Parathyroid adenoma (tissue), 2 donors: ENCODE results near the gene SNHG17.

Experiments
- H2AFZ ChIP-seq: fragments of 300-600 bp; sonication (generic); one replicate; pipeline ENCODE4 v1.7.0; 2017; ENCODE audit warnings: antibody characterized with exemption, mild to moderate bottlenecking
- H3K27ac ChIP-seq: fragments of 300-600 bp; sonication (generic); one replicate; pipeline ENCODE4 v1.7.0; 2017
- H3K27me3 ChIP-seq: fragments of 300-600 bp; sonication (generic); one replicate; pipeline ENCODE4 v1.7.0; 2017; ENCODE audit warnings: low read length; ENCODE audit not compliant: control insufficient read depth, insufficient read depth
- H3K36me3 ChIP-seq: fragments of 300-600 bp; sonication (generic); one replicate; pipeline ENCODE4 v1.7.0; 2017; ENCODE audit warnings: low read length; ENCODE audit not compliant: control insufficient read depth, insufficient read depth
- H3K4me1 ChIP-seq: fragments of 300-600 bp; sonication (generic); one replicate; pipeline ENCODE4 v1.7.0; 2017; ENCODE audit warnings: control low read depth
- H3K4me2 ChIP-seq: fragments of 300-600 bp; sonication (generic); one replicate; pipeline ENCODE4 v1.7.0; 2017; ENCODE audit warnings: low read length
- H3K4me3 ChIP-seq: fragments of 300-600 bp; sonication (generic); one replicate; pipeline ENCODE4 v1.7.0; 2017; ENCODE audit warnings: low read depth, low read length
- H3K79me2 ChIP-seq: fragments of 300-600 bp; sonication (generic); one replicate; pipeline ENCODE4 v1.7.0; 2017; ENCODE audit warnings: control low read depth
- H3K9ac ChIP-seq: fragments of 300-600 bp; sonication (generic); one replicate; pipeline ENCODE4 v1.7.0; 2017; ENCODE audit warnings: mild to moderate bottlenecking
- H3K9me3 ChIP-seq: fragments of 300-600 bp; sonication (generic); one replicate; pipeline ENCODE4 v1.7.0; 2017; ENCODE audit warnings: low read length; ENCODE audit not compliant: control insufficient read depth
- TF ChIP-seq, protein P1 (sequence below): fragments of 300-600 bp; sonication (generic); IDR thresholded peaks from one replicate; pipeline ENCODE4 v1.7.0; 2017; ENCODE audit warnings: antibody characterized with exemption, mild to moderate bottlenecking
- donor health status: primary hyperparathyroidism.

Gene SNHG17

DNA sequence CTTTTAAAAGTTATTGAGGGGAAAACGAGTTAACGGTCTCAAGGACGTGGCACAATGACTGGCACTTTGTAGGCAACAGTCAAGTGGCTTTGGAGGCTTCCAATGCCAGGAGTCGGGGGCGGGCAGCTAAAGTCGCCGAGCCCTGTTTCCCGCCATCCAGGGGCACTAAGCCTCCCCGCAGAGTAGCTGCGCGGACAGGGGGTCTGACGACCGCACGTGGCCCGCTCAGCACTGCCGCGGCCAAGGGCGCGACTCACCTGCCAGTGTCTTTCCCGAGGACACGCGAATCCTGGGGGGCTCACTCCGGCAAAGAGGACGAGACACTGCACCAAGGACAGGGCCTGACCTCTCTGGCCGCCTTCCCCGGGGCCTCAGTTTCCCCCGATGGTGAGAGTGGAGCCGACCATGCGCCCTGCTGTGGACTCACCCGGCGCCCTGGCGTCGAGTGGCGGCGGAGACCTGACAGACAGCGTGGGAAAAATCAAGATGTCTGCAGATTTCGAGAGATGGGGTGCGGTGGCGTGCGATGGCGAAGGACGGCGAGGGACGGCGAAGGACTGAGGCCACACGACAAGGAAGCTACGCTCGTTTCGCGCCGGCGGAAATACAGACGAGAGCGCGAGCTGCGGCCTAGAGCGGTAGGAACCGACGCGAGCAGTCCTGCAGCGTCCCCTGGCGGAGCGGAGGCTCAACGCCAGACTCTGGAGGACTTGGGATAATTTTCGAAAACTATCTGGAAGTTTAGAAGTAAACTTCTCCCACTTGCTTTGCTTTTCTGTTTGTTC is at the start of gene SNHG17:
TSS of gene SNHG17 (minus strand) at position 559 of the 785 bp plus-strand sequence.
- no peaks in the 10 kb centered on the region for H3K4me1 ChIP-seq
- H3K36me3 ChIP-seq: no peaks in the 10 kb centered on the region
- peak within 1 kb of the TSS; percentile 90 for H3K4me2 ChIP-seq
- peak within 1 kb of the TSS; percentile 89 for H2AFZ ChIP-seq
- H3K4me3 ChIP-seq: peak within 1 kb of the TSS; percentile 74
- H3K27ac ChIP-seq: peak within 1 kb of the TSS; percentile 76
- no peaks in the 10 kb centered on the region for H3K9me3 ChIP-seq
- H3K27me3 ChIP-seq: no peaks in the 10 kb centered on the region
- TF ChIP-seq, protein P1, sequence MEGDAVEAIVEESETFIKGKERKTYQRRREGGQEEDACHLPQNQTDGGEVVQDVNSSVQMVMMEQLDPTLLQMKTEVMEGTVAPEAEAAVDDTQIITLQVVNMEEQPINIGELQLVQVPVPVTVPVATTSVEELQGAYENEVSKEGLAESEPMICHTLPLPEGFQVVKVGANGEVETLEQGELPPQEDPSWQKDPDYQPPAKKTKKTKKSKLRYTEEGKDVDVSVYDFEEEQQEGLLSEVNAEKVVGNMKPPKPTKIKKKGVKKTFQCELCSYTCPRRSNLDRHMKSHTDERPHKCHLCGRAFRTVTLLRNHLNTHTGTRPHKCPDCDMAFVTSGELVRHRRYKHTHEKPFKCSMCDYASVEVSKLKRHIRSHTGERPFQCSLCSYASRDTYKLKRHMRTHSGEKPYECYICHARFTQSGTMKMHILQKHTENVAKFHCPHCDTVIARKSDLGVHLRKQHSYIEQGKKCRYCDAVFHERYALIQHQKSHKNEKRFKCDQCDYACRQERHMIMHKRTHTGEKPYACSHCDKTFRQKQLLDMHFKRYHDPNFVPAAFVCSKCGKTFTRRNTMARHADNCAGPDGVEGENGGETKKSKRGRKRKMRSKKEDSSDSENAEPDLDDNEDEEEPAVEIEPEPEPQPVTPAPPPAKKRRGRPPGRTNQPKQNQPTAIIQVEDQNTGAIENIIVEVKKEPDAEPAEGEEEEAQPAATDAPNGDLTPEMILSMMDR: peak; percentile 100
- peak within 1 kb of the TSS; percentile 40 for H3K9ac ChIP-seq
- H3K79me2 ChIP-seq: peaks cover 5% of the 10 kb centered on the region

DNA sequence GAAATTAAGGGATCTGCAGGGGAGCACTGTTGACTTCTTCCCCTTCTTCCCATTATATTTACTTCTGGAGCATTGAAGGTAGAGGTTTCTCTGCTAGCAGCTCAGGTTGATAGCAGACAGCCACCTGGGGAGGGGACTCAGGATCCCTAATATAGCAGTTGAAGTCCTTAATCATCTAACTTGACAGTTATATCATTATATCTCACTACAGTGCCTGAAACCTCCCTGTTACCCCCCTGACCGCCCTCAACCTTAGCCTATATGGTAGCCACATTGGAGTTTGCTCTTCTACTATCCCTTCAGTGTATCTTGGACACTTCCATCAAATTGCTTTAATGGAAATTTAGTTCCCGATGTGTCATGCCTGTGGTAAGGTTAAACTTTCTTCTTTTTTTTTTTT is 44.5 kb upstream of the SNHG17 start:
- no peaks in the 10 kb centered on the region for H3K27me3 ChIP-seq
- no peak overlapping the region for H3K27ac ChIP-seq
- no peak overlapping the region for H3K9ac ChIP-seq
- TF ChIP-seq, protein P1: no peak
- H3K9me3 ChIP-seq: no peaks in the 10 kb centered on the region
- H3K36me3 ChIP-seq: no peaks in the 10 kb centered on the region
- no peak overlapping the region for H3K4me2 ChIP-seq
- peaks cover under 1% of the 10 kb centered on the region for H3K4me1 ChIP-seq
- H3K79me2 ChIP-seq: peaks cover 55% of the 10 kb centered on the region
- H3K4me3 ChIP-seq: no peak overlapping the region
- no peak overlapping the region for H2AFZ ChIP-seq

DNA sequence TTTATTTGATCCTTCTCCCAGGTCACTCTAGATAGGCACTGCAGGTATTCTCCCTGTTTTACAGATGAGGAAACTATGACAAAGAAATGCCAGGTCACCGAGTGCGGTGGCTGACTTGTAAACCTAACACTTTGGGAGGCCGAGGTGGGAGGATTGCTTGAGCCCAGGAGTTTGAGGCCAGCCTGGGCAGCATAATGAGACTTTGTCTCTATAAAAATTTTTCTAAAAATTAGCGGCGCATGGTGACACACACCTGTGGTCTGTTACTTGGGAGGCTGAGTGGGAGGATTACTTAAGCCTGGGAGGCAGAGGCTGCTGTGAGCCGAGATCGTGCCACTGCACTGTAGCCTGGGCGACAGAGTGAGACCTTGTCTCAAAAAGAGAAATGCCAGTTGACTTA is 42.6 kb upstream of the SNHG17 start:
- Histone ChIP-seq H3K27ac (no peak overlapping the region), H3K27me3 (no peaks in the 10 kb centered on the region), H2AFZ (no peak overlapping the region), H3K79me2 (peaks cover 56% of the 10 kb centered on the region), H3K9me3 (no peaks in the 10 kb centered on the region), H3K4me2 (no peak overlapping the region), H3K9ac (no peak overlapping the region), H3K4me1 (peaks cover 10% of the 10 kb centered on the region), H3K36me3 (no peaks in the 10 kb centered on the region), H3K4me3 (no peak overlapping the region)
- TF ChIP-seq, protein P1: no peak

DNA sequence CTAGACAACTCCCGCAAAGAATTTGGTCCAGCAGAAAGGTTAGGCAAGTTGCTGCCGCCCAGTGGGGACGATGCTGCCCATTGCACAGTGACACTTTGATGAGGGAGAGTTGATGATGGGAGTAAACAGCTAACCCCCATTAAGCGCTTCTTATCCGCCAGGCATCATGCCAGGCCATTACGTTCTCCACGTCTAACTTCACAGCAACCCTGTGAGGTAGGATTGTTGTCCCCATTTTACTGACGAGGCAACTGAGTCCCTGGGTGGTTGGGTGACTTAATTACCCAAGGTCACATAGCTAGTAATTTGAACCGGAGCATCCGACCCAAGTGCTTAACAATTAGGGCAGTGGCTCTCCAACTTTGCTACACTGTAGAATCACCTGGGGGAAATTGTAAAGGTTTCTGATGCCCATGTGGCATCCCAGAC is 38.3 kb upstream of the SNHG17 start:
- Histone ChIP-seq H2AFZ (peak overlapping the region; percentile 81), H3K27me3 (no peaks in the 10 kb centered on the region), H3K4me3 (peak overlapping the region; percentile 82), H3K9ac (peak overlapping the region; percentile 42), H3K27ac (peak overlapping the region; percentile 76), H3K4me2 (peak overlapping the region; percentile 74), H3K36me3 (no peaks in the 10 kb centered on the region), H3K79me2 (peaks cover 46% of the 10 kb centered on the region), H3K4me1 (peaks cover 10% of the 10 kb centered on the region), H3K9me3 (no peaks in the 10 kb centered on the region)
- TF ChIP-seq, protein P1: no peak
